T-helper 2 cell treated with Interferon-gamma antibody and Interleukin-4, amounts not matched to agents 100 ng/mL and 5 ng/mL, for 36 hours (primary cell): ENCODE data around the gene CTIF. TPM values are rescaled to one million over a fixed set of nuclear protein-coding genes. Genes with fewer than 3 reads are reported as not detected.

Experiments
- intact Hi-C: fragments of 100-400 bp; cut with micrococcal nuclease; formaldehyde crosslinking; loops from one replicate; pipeline ENCODE4 v1.15.1; 2023
- total RNA-seq: library from RNA; stranded (reverse); gene quantifications from 2 replicates; pipeline ENCODE4 v1.2.3, GENCODE V29; 2022

Gene CTIF
- total RNA-seq, 1 donor from 2014 or later: 2.4 TPM

DNA sequence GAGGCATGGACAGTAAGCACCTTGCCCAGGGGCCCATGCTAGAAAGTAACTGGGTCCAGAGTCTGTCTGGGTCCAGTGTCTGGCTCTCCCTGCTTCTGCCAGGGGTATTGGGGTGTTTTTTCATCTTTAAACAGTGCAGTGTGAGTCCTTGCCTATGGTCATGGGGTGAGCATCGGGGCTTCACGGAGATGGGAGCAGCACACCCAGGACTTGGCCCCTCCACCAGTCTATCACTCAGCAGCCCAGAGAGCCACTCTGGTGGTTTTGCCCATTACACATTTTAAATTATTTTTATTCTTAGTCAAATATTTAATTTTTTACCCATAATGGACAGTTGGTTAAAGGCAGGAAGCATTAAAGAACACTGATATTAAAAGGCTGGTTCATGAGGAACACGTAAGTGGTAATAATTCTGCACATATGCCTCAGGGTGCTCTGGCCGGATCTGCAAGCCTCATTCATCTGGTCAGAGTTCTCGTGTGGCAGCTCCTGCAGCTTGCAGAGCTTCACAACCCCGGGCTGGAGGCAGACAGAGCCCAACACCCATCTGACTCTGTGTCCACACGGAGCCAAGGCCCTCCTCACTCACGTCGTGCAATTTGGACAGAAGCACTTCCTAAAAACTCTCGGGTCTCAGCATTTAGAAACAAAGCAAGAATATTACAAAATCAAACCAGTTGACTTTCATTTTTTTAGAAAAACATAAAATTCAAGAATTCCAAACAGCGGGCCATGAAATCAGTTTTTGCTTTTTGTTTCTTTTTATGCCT, 204.1 kb downstream of the CTIF start:
- intact Hi-C loops: no loop called here

- intact Hi-C loops: no loop called here
Measured at GRCh38 chr18:48743886-48744285, 205.1 kb downstream of the CTIF start.

DNA sequence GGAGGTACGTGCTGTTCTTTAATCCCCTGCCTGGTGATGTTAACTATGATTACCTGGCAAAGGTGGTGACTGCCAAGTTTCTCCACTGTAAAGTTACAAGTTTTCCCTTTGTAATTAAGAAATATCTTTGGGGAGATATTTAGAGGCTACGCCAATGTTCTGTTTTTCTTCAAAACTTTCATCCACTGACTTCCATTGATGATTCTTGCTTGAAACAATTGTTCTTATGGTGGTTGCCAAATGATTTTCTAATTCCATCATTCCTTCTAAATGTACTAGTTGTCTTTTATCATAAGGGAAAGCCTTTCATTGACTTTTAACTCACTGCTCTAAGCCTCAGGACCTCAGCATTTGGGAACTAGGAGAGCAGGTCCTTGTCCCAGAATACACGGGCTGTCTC, 206.5 kb downstream of the CTIF start:
- intact Hi-C loops: no loop called here

DNA sequence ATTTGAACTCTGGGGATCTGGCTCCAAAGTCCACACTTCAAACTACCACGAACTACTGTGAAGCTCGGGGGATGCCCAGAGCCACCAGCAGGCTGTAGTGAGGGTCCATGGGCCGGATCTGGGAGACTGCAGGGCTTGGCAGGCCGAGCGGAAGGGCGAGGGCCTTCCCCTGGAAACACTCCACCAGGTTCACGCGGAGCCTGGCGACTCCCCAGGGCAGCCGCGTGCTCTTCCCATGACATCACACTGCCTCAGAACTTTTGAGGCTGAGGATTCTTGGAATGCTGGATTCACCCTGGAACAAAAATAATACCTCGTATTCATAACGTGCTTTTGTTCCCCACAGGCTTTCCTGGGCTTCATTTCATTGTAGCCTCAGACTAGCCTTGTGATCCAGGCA, 210.9 kb downstream of the CTIF start:
- intact Hi-C loops: no loop called here

DNA sequence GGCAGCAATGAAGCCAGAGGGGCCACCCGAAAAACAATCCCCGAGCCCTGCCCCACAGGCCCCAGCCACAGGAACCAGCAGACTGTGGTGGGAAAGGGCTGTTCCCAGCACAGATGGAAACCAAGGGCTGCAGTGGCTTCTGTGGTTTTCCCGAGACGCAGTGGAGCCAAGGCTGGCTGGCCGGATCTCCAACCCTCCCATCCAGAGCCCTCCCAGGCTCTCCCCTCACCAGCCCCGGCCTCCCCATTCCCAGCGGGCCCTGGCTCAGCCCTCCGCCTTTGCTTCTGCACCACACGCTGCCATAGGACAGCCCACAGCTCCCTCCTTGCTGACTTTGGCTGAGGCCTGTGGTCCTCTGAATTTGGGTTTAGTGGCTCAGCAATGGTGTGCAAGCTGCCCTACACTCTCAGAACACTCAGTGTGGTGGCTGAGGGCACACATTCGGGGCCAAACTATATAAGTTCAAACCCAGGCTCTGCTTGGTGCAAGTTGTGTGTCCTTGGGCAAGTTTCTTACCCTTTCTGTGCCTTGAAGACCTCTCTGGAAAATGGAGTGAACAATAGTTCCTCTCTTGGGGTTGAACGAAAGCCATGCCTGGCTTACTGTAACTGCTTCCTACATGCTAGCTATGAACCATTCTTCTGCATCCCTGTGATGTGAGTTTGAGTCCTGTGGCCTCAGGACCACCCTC, 211.8 kb downstream of the CTIF start:
- intact Hi-C loops: no loop called here

- intact Hi-C loops: no loop called here
Measured at GRCh38 chr18:48751727-48752468, 213.1 kb downstream of the CTIF start.

GRCh38 chr18:48752478-48752877, 213.6 kb downstream of the CTIF start:
- intact Hi-C loops: no loop called here

GRCh38 chr18:48752928-48753327, 214.1 kb downstream of the CTIF start:
- intact Hi-C loops: no loop called here

DNA sequence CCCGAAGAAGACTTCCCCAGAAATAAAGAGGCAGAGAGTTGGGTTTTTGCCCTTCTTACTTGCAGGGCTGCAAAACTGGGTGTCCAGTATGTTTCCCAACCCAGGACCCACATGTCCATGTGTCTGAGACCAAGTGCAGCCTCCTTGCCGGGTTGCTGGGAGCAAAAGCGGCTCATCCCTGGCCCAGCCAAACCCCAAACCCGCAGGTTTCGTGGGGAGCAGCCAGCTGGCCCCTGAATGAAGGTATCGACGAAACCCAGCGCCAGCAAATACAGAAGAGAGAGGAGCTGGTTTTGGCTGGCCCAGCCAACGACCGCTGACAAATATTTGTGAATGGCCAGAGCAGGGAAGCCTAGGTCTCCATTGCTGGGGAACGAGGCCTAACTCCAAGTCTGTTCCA, 214.9 kb downstream of the CTIF start:
- intact Hi-C loops: no loop called here

- intact Hi-C loops: no loop called here
Measured at GRCh38 chr18:48754559-48754958, 215.7 kb downstream of the CTIF start.

GRCh38 chr18:48754993-48755473, 216.2 kb downstream of the CTIF start:
- intact Hi-C loops: no loop called here

DNA sequence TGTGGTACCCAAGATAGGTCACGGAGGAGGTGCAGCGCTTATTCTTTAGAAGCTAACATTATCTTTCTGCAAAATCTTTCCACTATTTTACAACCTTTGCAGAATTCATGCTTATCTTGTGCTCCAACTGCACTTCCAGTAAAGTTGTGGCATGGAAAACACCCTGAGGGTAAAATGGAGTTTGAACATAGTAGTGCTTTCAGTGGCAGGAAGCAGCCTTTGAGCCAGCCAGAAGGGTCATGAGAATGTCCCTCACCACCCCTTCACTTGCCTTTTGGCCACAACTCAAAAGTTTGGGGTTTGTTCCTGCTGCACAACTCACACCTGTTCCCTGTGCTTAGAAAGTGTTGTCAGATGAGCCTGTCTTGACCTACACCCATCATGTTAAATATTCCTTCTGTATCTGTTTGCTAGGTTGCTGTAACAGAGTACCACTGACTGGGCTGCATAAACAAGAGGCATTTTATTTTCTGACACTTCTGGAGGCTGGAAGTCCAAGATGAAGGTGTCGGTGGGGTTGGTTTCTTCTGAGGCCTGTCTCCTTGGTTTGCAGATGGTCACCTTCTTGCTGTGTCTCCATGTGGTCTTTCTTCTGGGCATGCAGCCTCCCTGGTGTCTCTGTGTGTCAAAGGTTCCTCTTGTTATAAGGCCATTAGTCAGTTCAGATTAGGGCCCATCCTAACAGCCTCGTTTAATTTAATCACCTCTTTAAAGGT, 217.8 kb downstream of the CTIF start:
- intact Hi-C loops: no loop called here

DNA sequence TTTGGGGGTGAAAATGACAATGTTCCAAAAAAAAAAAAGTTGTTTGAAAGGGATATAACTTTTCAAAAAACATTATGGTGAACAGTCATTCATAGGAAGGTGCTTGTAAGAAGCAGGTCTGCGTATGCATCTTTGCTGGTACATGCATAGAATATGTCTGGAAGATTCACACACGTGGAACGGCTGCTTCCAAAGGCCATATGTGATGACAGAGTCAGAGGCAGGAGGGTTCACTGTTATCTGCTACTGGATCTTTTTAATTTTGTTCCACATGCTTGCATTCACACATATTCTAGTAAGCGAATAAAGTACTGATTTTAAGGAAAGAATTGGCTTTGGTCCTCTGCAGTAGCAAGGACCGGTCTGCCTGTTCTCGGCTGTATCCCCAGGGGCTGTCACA, 218.5 kb downstream of the CTIF start:
- intact Hi-C loops: no loop called here

GRCh38 chr18:48757906-48758305, 219.1 kb downstream of the CTIF start:
- intact Hi-C loops: no loop called here

- intact Hi-C loops: no loop called here
Measured at GRCh38 chr18:48761582-48761981, 222.8 kb downstream of the CTIF start.

- intact Hi-C loops: no loop called here
Measured at GRCh38 chr18:48762022-48762421, 223.2 kb downstream of the CTIF start.

DNA sequence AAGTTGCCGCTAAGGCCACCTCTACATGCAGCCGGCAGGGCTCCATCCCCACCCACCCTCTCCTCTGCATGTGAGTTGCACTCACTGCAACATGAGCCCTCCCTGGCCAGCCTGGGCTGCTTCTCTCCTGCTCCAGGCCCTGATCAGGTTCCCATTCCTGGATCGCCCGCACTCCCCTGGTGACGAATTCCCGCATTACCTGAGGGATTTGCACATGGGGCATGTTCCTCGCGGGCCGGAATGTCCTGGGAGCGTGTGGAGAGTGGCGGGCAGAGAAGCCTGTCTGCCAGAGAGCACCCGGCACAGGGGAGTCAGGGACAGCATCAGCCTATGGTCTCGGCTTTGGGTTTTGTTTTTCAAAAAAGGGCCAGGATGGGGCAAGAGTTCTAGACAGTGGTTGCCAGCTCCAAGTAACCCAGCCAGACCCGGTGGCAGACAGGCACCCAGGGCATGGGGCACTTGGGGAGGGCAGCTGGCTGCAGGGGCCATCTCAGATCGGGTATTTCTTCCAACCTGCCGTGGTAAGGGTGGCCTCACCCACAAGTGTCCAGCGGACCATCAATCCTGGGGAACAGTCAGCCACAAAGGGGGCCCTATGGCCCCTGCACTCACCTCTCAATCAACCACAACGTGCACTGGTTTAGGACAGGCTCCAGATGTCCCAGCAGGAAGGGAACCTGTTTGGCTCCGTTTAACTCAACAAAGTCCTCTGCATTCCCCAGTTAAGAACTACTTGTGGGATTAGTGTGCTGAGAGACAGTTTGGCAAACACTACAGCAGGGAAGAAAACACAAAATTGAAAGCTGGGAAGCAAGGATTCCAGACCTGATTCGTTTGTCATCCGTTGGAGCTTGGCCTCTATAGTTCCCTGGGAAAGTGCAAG, 224.2 kb downstream of the CTIF start:
- intact Hi-C loops: no loop called here

DNA sequence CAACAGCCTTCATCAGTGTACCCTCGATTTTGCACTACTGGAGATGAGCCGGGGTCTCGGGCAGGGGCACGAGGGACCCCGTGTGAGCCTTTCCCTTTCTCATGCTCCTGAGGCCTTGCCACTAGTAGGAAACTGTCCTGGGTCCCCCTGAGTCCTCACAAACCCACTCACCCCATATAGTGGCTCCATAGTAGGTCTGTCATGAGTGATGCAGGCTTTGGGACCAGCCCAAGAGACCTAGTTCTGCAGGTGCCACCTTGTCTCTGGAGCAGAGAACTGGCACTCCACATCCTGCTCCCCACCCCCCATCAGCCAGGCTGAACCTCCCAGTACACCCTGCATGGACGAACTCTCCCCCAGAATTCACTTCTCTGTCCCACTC, 224.9 kb downstream of the CTIF start:
- intact Hi-C loops: no loop called here

GRCh38 chr18:48765053-48765452, 226.2 kb downstream of the CTIF start:
- intact Hi-C loops: no loop called here

GRCh38 chr18:48766026-48766425, 227.2 kb downstream of the CTIF start:
- intact Hi-C loops: no loop called here

- intact Hi-C loops: no loop called here
Measured at GRCh38 chr18:48766487-48766886, 227.7 kb downstream of the CTIF start.
